Activated B cell treated with CpG ODN at 0.5 μM for 24 hours (primary cell): ENCODE results near the gene ARL2BP. TPM values are rescaled to one million over a fixed set of nuclear protein-coding genes. Genes with fewer than 3 reads are reported as not detected.
"Not testable (repeated sequence)": the region's sequence is repeated elsewhere in the genome, so short reads cannot be mapped to it uniquely, and the experiment has no call there.

ENCODE experiments used
- ATAC-seq: fragments of 200-7000 bp; cut with Tn5 transposase; one replicate; pipeline ENCODE4 v1.10.0; 2021; ENCODE audit warnings: low read depth, mild to moderate bottlenecking, moderate library complexity
- CTCF ChIA-PET: fragments of 350-600 bp; sonication (Branson Sonifier 250); formaldehyde crosslinking; loops from one replicate; lab custom pipeline; 2021; ENCODE audit warnings: antibody characterized with exemption; lab: Charles Lee
- POLR2A ChIA-PET: fragments of 350-600 bp; sonication (Branson Sonifier 250); formaldehyde crosslinking; loops from one replicate; lab custom pipeline; 2021; ENCODE audit warnings: antibody characterized with exemption; lab: Charles Lee
- DNase-seq: peaks from one replicate; pipeline ENCODE4 v3.0.0; 2022
- H3K27ac Mint-ChIP-seq: one replicate; pipeline ENCODE4 v1.8.0; 2020; ENCODE audit warnings: mixed read lengths
- H3K27me3 Mint-ChIP-seq: one replicate; pipeline ENCODE4 v1.8.0; 2021; ENCODE audit warnings: mixed read lengths
- H3K36me3 Mint-ChIP-seq: one replicate; pipeline ENCODE4 v1.8.0; 2021; ENCODE audit warnings: low read depth, mixed read lengths
- H3K4me1 Mint-ChIP-seq: one replicate; pipeline ENCODE4 v1.8.0; 2021; ENCODE audit warnings: mixed read lengths
- H3K4me3 Mint-ChIP-seq: one replicate; pipeline ENCODE4 v1.8.0; 2020; ENCODE audit warnings: mild to moderate bottlenecking, mixed read lengths
- H3K9me3 Mint-ChIP-seq: one replicate; pipeline ENCODE4 v1.8.0; 2020; ENCODE audit warnings: mixed read lengths
- CTCF ChIP-seq: fragments of 200-600 bp; IDR thresholded peaks from one replicate; pipeline ENCODE4 v1.8.0; 2022; ENCODE audit warnings: antibody characterized with exemption, mild to moderate bottlenecking
- intact Hi-C: fragments of 100-400 bp; cut with micrococcal nuclease; formaldehyde crosslinking; loops from one replicate; pipeline ENCODE4 v1.15.1; 2024
- total RNA-seq: library from RNA; stranded (reverse); gene quantifications from 2 replicates; pipeline ENCODE4 v1.2.3, GENCODE V29; 2022

Gene ARL2BP
- 27.1 and 29.4 TPM in 2 replicates for total RNA-seq

- no peaks in the 10 kb centered on the region for H3K9me3 Mint-ChIP-seq
- intact Hi-C loops: loop anchor here (1.0 to 5.0 kb wide), 8 partner anchors 10 to 513 kb away; partner anchors contain the start of genes CPNE2, KATNB1, NUP93 and PLLP
- peaks cover 40% of the 10 kb centered on the region for H3K4me1 Mint-ChIP-seq
- TF ChIP-seq CTCF: no peak
- POLR2A ChIA-PET: interaction anchor here (0.9 to 2.8 kb wide), 8 partner anchors 9 to 293 kb away, joined by 3 to 21 read pairs (median 4); partner anchors contain the start of genes PSME3IP1 and RSPRY1
- no peaks in the 10 kb centered on the region for H3K27me3 Mint-ChIP-seq
- H3K36me3 Mint-ChIP-seq: peaks cover 29% of the 10 kb centered on the region
- DNase-seq (peak; percentile 95), ATAC-seq (peak; percentile 95)
- peak within 1 kb of the TSS; percentile 94 for H3K4me3 Mint-ChIP-seq
- H3K27ac Mint-ChIP-seq: peak within 1 kb of the TSS; percentile 91
- CTCF ChIA-PET: interaction anchor here (1.1 kb wide), 1 partner anchor 169 kb away, joined by 3 read pairs; no protein-coding TSS in a partner anchor
These were observed at the start of gene ARL2BP for GRCh38 chr16:57244767-57245471. ARL2BP (plus strand) TSS chr16:57245259; CDS start chr16:57245368, 109 bp downstream.

GRCh38 chr16:57196286-57196685 is 48.8 kb upstream of the ARL2BP start:
- no peak for TF ChIP-seq CTCF
- DNase-seq: no peak
- no peaks in the 10 kb centered on the region for H3K9me3 Mint-ChIP-seq
- CTCF ChIA-PET: no interaction called here
- no peaks in the 10 kb centered on the region for H3K27me3 Mint-ChIP-seq
- intact Hi-C loops: no loop called here
- H3K36me3 Mint-ChIP-seq: peaks cover 9% of the 10 kb centered on the region
- H3K4me3 Mint-ChIP-seq: no peak overlapping the region
- POLR2A ChIA-PET: no interaction called here
- H3K27ac Mint-ChIP-seq: no peak overlapping the region
- H3K4me1 Mint-ChIP-seq: peaks cover 3% of the 10 kb centered on the region
- ATAC-seq: no peak

GRCh38 chr16:57196753-57197152 is 48.3 kb upstream of the ARL2BP start:
- Mint-ChIP-seq H3K4me1 (peaks cover 3% of the 10 kb centered on the region), H3K36me3 (peaks cover 9% of the 10 kb centered on the region), H3K9me3 (no peaks in the 10 kb centered on the region), H3K27me3 (no peaks in the 10 kb centered on the region), H3K4me3 (no peak overlapping the region), H3K27ac (no peak overlapping the region)
- CTCF ChIA-PET: no interaction called here
- DNase-seq (no peak), ATAC-seq (no peak)
- POLR2A ChIA-PET: no interaction called here
- intact Hi-C loops: no loop called here
- TF ChIP-seq CTCF: no peak

- H3K36me3 Mint-ChIP-seq: peaks cover 16% of the 10 kb centered on the region
- intact Hi-C loops, H3K27me3 Mint-ChIP-seq, H3K9me3 Mint-ChIP-seq, ATAC-seq, H3K4me3 Mint-ChIP-seq, DNase-seq, POLR2A ChIA-PET, H3K27ac Mint-ChIP-seq, H3K4me1 Mint-ChIP-seq, CTCF ChIA-PET: not testable (repeated sequence)
These were observed 44.7 kb upstream of the ARL2BP start for GRCh38 chr16:57200321-57200720.

- ATAC-seq, H3K9me3 Mint-ChIP-seq, H3K4me1 Mint-ChIP-seq, H3K27me3 Mint-ChIP-seq, POLR2A ChIA-PET, DNase-seq, H3K27ac Mint-ChIP-seq, CTCF ChIA-PET, intact Hi-C loops, H3K4me3 Mint-ChIP-seq: not testable (repeated sequence)
- peaks cover 22% of the 10 kb centered on the region for H3K36me3 Mint-ChIP-seq
These were observed 44.1 kb upstream of the ARL2BP start for GRCh38 chr16:57200926-57201325.

- CTCF ChIA-PET: no interaction called here
- H3K4me1 Mint-ChIP-seq: peaks cover 2% of the 10 kb centered on the region
- no peak for ATAC-seq
- no peak for DNase-seq
- POLR2A ChIA-PET: no interaction called here
- no peak overlapping the region for H3K4me3 Mint-ChIP-seq
- TF ChIP-seq CTCF: no peak
- intact Hi-C loops: no loop called here
- no peaks in the 10 kb centered on the region for H3K9me3 Mint-ChIP-seq
- no peaks in the 10 kb centered on the region for H3K27me3 Mint-ChIP-seq
- no peak overlapping the region for H3K27ac Mint-ChIP-seq
- H3K36me3 Mint-ChIP-seq: peaks cover 28% of the 10 kb centered on the region
These were observed 42.8 kb upstream of the ARL2BP start for GRCh38 chr16:57202095-57202886.
